AG09319 (cell line): ENCODE measurements around the gene KSR2.
"Not testable (repeated sequence)": the region's sequence is repeated elsewhere in the genome, so short reads cannot be mapped to it uniquely, and the experiment has no call there.

Experiments
- DNase-seq: peaks from one replicate; pipeline ENCODE4 v3.0.0-alpha.2; 2010; ENCODE audit warnings: low read depth; ENCODE audit errors: extremely low read depth
- CTCF ChIP-seq: IDR thresholded peaks from 2 replicates; pipeline ENCODE4 v1.5.1; 2011; ENCODE audit warnings: low read depth, mild to moderate bottlenecking, inconsistent platforms, low read length, moderate library complexity

The KSR2 gene

GRCh38 chr12:117803001-117803400 is 165.8 kb downstream of the KSR2 start:
- DNase-seq, result no peak
- TF ChIP-seq CTCF, result no peak

GRCh38 chr12:117800711-117801110 is 168.1 kb downstream of the KSR2 start:
- not testable (repeated sequence) for DNase-seq

- DNase-seq, result no peak
- TF ChIP-seq CTCF, result no peak
Observed at GRCh38 chr12:117797202-117797601, 171.6 kb downstream of the KSR2 start.

- no peak for TF ChIP-seq CTCF
- no peak for DNase-seq
Observed at GRCh38 chr12:117792877-117793424, 175.8 kb downstream of the KSR2 start.

- TF ChIP-seq CTCF, result no peak
- no peak for DNase-seq
Observed at GRCh38 chr12:117792471-117792870, 176.3 kb downstream of the KSR2 start.

GRCh38 chr12:117790948-117791347 is 177.8 kb downstream of the KSR2 start:
- TF ChIP-seq CTCF, result no peak
- no peak for DNase-seq

GRCh38 chr12:117790198-117790597 is 178.6 kb downstream of the KSR2 start:
- TF ChIP-seq CTCF, result no peak
- no peak for DNase-seq

GRCh38 chr12:117789195-117789912 is 179.4 kb downstream of the KSR2 start:
- TF ChIP-seq CTCF, result no peak
- DNase-seq, result no peak
